ENCODE measurements around the gene LMTK2.

Gene LMTK2

DNA sequence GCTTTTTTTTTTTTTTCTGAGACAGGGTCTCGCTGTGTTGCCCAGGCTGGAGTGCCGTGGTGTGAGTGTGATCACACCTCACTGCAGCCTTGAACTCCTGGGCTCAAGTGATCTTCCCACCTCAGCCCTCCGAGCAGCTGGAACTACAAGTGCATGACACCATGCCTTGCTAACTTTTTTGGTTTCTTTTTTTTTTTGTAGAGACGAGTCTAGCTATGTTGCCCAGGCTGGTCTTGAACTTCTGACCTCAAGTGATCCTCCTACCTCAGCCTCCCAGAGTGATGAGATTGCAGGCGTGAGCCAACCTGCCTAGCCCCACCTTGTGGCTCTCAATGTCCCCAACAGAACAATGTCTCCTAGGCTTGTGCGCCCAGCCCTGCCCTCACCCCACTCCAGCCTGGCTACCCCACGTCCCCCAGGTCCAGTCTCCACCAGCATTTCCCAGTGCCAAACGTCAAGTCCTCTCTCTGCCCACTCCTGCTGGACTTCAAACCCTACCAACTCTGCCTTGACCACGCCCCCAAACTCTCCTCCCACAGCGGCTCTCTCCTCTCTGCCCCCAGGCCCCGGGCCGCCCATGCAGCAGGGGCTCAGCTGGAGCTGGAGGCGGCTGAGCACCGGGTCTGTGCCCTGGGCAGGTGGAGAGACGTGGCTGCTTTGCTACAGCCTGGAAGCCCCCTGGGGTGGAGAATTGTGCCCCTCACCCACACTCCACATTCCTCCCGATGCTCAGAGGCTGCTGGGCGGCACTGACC is 123.5 kb downstream of the LMTK2 start:
- no peaks in the 10 kb centered on the region for H3K9me3 ChIP-seq (replicated peaks in 1 of 11)
- peaks cover 0 to 78% (median 8%) of the 10 kb centered on the region in 11 experiments; a peak in 11 of 22 replicates for H3K36me3 ChIP-seq
- no peak for TF ChIP-seq Cebpa-rat (IDR thresholded peaks at IDR 0.05)
- peak overlapping the region in 8 of 11 experiments; percentile 39 to 78 (median 74); a peak in 16 of 22 replicates for H3K4me2 ChIP-seq
- no peaks in the 10 kb centered on the region for H3K27me3 ChIP-seq
- H3K9ac ChIP-seq = no peak overlapping the region
- H3K27ac ChIP-seq = no peak overlapping the region
- H4K20me1 ChIP-seq = peaks cover 0 to 51% (median 16%) of the 10 kb centered on the region in 11 experiments; a peak in 13 of 22 replicates
- H3K4me1 ChIP-seq = peaks cover 11 to 53% (median 41%) of the 10 kb centered on the region in 10 experiments
- H3K4me3 ChIP-seq = no peak overlapping the region

DNA sequence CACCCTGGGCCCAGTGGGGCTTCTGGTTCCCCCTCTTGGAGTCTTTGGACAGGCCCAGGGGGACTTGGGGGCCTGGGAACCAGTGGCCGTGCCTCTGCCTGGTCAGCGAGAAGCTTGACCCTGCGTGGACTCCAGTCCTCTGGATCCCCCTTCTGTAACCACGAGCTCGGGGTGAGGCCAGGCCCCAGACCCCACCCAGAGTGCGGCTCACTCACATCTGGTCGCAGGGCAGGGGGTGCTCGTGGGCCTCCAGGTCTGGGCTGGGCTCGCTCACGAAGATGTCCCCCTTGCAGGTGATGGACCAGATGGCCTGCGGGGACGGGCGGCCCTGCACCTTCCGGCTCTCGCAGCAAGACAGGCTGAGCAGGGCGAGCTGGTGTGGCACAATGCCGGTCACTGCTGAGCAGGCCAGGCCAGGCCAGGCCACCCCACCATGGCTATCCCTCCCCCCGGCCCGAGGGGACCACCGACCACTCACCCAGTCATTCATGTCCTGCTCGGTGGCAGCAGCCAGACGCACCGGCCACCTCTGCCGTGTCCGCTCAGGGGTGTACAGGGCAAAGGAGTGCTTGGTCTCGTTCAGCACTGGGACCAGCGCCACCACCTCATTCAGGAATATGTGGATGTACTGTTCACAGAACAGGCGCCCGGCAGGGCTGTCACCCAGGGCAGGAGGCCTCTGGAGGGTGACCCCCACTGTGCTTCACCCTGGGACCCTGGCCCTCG is 124.2 kb downstream of the LMTK2 start:
- Histone ChIP-seq H3K4me1 (peaks cover 11 to 53% (median 41%) of the 10 kb centered on the region in 10 experiments), H3K4me2 (no peak overlapping the region), H3K9me3 (replicated peaks in 1 of 11) (no peaks in the 10 kb centered on the region), H3K36me3 (peaks cover 0 to 78% (median 7%) of the 10 kb centered on the region in 11 experiments; a peak in 12 of 22 replicates), H3K4me3 (no peak overlapping the region), H4K20me1 (peaks cover 0 to 52% (median 16%) of the 10 kb centered on the region in 11 experiments; a peak in 13 of 22 replicates), H3K27ac (no peak overlapping the region), H3K9ac (no peak overlapping the region), H3K27me3 (no peaks in the 10 kb centered on the region)
- no peak for TF ChIP-seq Cebpa-rat (IDR thresholded peaks at IDR 0.05)

DNA sequence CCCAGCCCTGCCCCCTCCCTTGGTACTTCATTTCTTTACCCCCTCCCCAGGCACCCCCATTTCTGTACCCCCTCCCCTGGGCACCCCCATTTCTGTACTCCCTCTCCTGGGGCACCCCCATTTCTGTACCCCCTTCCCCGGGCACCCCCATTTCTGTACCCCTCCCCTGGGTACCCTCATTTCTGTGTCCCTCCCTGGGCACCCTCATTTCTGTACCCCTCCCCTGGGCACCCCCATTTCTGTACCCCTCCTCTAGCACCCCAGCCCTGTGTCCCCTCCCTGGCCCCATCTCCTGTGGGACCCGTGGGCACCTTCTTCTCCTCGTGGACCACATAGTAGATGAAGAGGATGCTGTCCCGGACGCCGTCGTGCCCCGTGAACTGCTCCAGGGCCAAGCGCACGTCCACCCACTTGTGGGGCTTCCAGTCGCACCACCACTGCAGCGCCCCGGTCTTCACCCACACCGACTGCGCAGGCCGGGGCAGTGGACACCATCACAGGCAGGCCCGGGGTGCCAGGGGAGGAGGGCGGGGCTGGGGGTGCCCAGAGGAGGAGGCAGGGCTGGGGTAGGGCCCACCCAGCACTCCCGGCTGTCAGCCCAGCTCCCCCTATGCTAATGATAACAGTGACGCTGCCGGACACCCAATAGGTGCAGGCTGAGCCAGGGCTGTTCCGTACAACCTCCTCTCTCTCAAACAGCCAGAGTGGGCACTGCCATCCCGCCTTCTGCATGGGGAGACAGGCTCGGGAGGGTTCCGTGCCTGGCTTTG is 125.0 kb downstream of the LMTK2 start:
- Histone ChIP-seq H4K20me1 (peaks cover 0 to 54% (median 16%) of the 10 kb centered on the region in 11 experiments; a peak in 13 of 22 replicates), H3K9ac (0 out of 22 replicates have a peak overlapping the region, but pooled peaks of 1 of the 11 experiments have one; percentile 13), H3K27me3 (no peaks in the 10 kb centered on the region), H3K4me3 (no peak overlapping the region), H3K36me3 (peaks cover 0 to 78% (median 13%) of the 10 kb centered on the region in 11 experiments; a peak in 14 of 22 replicates), H3K4me2 (peak overlapping the region; percentile 13 to 69 (median 42); a peak in 15 of 22 replicates), H3K27ac (no peak overlapping the region), H3K4me1 (peaks cover 11 to 53% (median 41%) of the 10 kb centered on the region in 10 experiments), H3K9me3 (replicated peaks in 1 of 11) (no peaks in the 10 kb centered on the region)
- TF ChIP-seq Cebpa-rat (IDR thresholded peaks at IDR 0.05) = no peak

DNA sequence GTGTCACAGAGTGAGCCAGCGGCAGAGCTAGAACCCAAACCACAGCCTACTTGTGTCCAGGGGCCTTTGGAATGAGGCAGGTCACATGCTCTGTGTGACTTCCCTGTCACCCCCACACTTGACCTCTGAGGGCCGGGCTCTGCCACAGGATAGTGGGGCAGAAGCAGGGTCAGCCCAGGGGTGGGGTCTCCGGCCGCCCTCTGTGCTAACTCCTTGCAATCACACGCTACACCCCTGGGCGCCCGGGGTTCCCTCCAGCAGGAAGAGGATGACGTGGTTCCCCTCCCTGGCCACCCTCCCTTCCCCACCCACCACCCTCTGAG is 125.6 kb downstream of the LMTK2 start:
- peaks cover 0 to 78% (median 17%) of the 10 kb centered on the region in 11 experiments; a peak in 14 of 22 replicates for H3K36me3 ChIP-seq
- H3K4me3 ChIP-seq = no peak overlapping the region
- no peak overlapping the region for H3K27ac ChIP-seq
- no peak for TF ChIP-seq Cebpa-rat (IDR thresholded peaks at IDR 0.05)
- H3K4me2 ChIP-seq = peak overlapping the region; percentile 13 to 69 (median 42); a peak in 15 of 22 replicates
- H3K9ac ChIP-seq = 0 out of 22 replicates have a peak overlapping the region, but pooled peaks of 1 of the 11 experiments have one; percentile 13
- H3K4me1 ChIP-seq = peaks cover 11 to 53% (median 41%) of the 10 kb centered on the region in 10 experiments
- H3K9me3 ChIP-seq (replicated peaks in 1 of 11) = no peaks in the 10 kb centered on the region
- H3K27me3 ChIP-seq = no peaks in the 10 kb centered on the region
- peaks cover 0 to 59% (median 16%) of the 10 kb centered on the region in 11 experiments; a peak in 13 of 22 replicates for H4K20me1 ChIP-seq

DNA sequence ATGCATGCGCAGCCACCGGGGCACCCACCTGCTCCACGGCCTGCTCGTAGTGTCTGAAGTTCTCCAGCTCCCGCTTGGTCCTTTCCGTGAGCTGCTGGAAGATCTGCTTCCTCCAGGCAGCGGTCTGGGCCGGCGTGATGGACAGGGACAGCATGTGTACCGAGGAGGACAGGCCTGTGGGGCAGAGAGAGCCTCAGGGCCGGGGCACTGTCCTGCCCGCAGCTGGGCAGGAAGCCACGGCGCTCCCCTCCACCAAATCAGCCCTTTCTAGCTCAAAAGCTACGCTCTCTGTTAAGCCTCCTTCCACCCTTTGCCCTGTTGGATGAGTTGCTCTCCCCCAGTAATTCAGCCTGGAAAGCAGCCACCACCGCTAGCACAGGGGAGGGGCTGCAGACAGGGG is 126.1 kb downstream of the LMTK2 start:
- H3K4me1 ChIP-seq = peaks cover 11 to 51% (median 40%) of the 10 kb centered on the region in 10 experiments
- peak overlapping the region in 4 of 11 experiments; percentile 25 to 29 (median 28); a peak in 3 of 22 replicates for H3K9ac ChIP-seq
- peaks cover 0 to 56% (median 14%) of the 10 kb centered on the region in 11 experiments; a peak in 13 of 22 replicates for H4K20me1 ChIP-seq
- peak overlapping the region; percentile 24 to 69 (median 54); a peak in 20 of 22 replicates for H3K4me2 ChIP-seq
- H3K36me3 ChIP-seq = peaks cover 1 to 78% (median 17%) of the 10 kb centered on the region in 11 experiments; a peak in 19 of 22 replicates
- no peaks in the 10 kb centered on the region for H3K9me3 ChIP-seq (replicated peaks in 1 of 11)
- H3K27ac ChIP-seq = peak overlapping the region in 4 of 11 experiments; percentile 13 to 35 (median 33); a peak in 2 of 22 replicates
- no peak overlapping the region for H3K4me3 ChIP-seq
- no peaks in the 10 kb centered on the region for H3K27me3 ChIP-seq
- TF ChIP-seq Cebpa-rat (IDR thresholded peaks at IDR 0.05) = no peak

DNA sequence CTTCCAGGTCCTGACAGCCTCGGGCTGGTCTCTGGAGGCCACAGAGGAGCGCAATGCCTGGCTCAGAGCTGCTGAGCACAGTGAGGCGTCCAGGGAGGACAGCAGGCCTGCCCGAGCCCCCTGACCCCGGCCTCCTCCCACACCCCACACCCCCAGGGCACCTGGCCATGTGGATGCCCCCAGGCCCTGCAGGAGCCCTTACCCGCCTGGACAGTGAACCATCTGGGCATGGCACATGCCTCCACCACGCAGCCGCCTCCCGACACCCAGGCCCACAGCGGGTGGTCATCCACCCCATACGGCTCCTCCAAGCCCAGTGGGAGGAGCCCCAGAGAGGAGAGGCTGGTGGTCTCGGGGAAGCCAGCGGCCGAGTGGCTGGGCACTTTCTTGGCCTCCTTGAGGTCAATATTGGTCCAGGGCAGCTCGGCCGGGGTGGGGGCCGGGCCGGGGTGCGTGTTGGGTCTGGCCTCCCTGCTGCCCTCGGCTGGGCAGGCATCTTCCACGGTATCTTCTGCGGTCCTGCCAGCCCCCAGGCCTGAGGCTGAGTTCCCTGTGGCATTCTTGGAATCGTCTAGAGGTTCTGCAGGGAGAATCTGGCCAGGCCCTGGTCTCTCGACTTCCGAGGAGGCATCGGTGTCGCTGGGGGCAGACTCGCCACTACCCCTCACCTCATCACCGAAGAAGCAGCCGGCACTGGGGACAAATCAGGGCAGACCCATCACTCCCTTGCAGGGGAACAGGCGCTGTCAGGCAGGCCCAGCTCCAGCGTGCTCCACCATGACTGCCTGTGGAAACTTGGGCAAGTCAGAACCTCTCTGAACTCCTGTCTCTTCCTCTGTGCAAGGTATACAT is 126.8 kb downstream of the LMTK2 start:
- Histone ChIP-seq H3K27me3 (no peaks in the 10 kb centered on the region), H3K36me3 (peaks cover 8 to 78% (median 23%) of the 10 kb centered on the region in 11 experiments; a peak in 21 of 22 replicates), H4K20me1 (peaks cover 0 to 50% (median 8%) of the 10 kb centered on the region in 11 experiments; a peak in 13 of 22 replicates), H3K9me3 (replicated peaks in 1 of 11) (no peaks in the 10 kb centered on the region), H3K4me3 (no peak overlapping the region), H3K27ac (peak overlapping the region in 3 of 11 experiments; percentile 32 to 35 (median 34); a peak in 1 of 22 replicates), H3K4me2 (peak overlapping the region; percentile 24 to 69 (median 54); a peak in 14 of 22 replicates), H3K4me1 (peaks cover 11 to 45% (median 34%) of the 10 kb centered on the region in 10 experiments), H3K9ac (peak overlapping the region in 2 of 11 experiments; percentile 27 to 28; a peak in 2 of 22 replicates)
- TF ChIP-seq Cebpa-rat (IDR thresholded peaks at IDR 0.05) = no peak

DNA sequence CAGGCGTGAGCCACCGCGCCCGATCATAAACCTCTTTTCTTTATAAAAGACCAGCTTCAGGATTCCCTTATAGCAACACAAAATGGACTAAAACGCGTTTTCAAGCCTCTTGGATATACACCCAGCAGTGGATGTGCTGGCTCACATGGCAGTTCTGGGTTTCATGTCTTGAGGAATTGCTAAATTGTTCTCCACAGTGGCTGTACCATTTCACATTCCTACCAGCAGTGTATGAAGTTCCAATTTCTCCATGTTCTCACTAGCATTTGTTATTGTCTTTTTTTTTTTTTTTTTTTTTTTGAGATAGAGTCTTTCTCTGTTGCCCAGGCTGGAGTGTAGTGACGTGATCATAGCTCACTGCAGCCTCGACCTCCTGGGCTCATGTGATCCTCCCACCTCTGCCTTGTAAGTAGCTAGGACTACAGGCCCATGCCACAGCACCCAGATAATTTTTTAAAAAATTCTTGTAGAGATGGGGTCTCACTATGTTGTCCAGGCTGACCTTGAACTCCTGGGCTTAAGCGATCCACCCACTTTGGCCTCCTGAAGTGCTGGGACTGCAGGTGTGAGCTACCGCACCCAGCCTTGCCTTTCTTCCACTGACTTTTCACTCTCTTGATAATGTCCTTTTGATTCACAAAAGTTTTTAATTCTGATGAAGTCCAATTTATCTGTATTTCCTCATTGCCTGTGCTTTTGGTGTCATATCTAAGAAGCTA is 127.9 kb downstream of the LMTK2 start:
- H3K4me3 ChIP-seq = no peak overlapping the region

More for the DNA sequence above, 127.9 kb downstream of the LMTK2 start:
- Histone ChIP-seq H3K9ac (no peak overlapping the region), H3K36me3 (peaks cover 17 to 78% (median 35%) of the 10 kb centered on the region in 11 experiments; a peak in 21 of 22 replicates), H4K20me1 (peaks cover 0 to 38% (median 0%) of the 10 kb centered on the region in 11 experiments; a peak in 8 of 22 replicates), H3K4me2 (no peak overlapping the region), H3K4me1 (peaks cover 11 to 33% (median 23%) of the 10 kb centered on the region in 10 experiments), H3K27ac (no peak overlapping the region), H3K27me3 (no peaks in the 10 kb centered on the region), H3K9me3 (replicated peaks in 1 of 11) (no peaks in the 10 kb centered on the region)
- no peak for TF ChIP-seq Cebpa-rat (IDR thresholded peaks at IDR 0.05)

All from BLaER1 treated with 17β-estradiol and CSF1 and Interleukin-3, amounts not matched to agents 10 nM and 100 nM (cell line).